Loucy (cell line): ENCODE results near the gene ATP8B3.

ENCODE experiments used
- H2AFZ ChIP-seq: fragments of 200-600 bp; sonication (generic); 2 replicates; pipeline ENCODE4 v1.6.0; 2016; ENCODE audit warnings: antibody characterized with exemption, mild to moderate bottlenecking, low read length, moderate library complexity
- H3F3A ChIP-seq: fragments of 200-600 bp; 2 replicates; pipeline ENCODE4 v1.6.0; 2016; ENCODE audit warnings: antibody characterized with exemption, low read depth, mild to moderate bottlenecking
- H3K27me3 ChIP-seq: fragments of 200-600 bp; sonication (generic); 2 replicates; pipeline ENCODE4 v1.6.1; 2014; ENCODE audit warnings: low read length, mild to moderate bottlenecking; ENCODE audit not compliant: insufficient read depth, poor library complexity, severe bottlenecking
- H3K36me3 ChIP-seq: fragments of 200-600 bp; sonication (generic); 2 replicates; pipeline ENCODE4 v1.6.1; 2016; ENCODE audit warnings: low read length; ENCODE audit not compliant: insufficient read depth
- H3K4me1 ChIP-seq: fragments of 200-600 bp; sonication (generic); 2 replicates; pipeline ENCODE4 v1.5.1; 2014; ENCODE audit warnings: low read length, mild to moderate bottlenecking; ENCODE audit not compliant: insufficient read depth, poor library complexity, severe bottlenecking
- H3K4me2 ChIP-seq: fragments of 200-600 bp; sonication (generic); 2 replicates; pipeline ENCODE4 v1.6.0; 2014; ENCODE audit warnings: antibody characterized with exemption, low read length, low read depth, mild to moderate bottlenecking; ENCODE audit not compliant: poor library complexity, severe bottlenecking
- H3K4me3 ChIP-seq: fragments of 200-600 bp; sonication (generic); 2 replicates; pipeline ENCODE4 v1.5.1; 2014; ENCODE audit warnings: low read length, mild to moderate bottlenecking, mixed read lengths; ENCODE audit not compliant: poor library complexity, severe bottlenecking
- H3K79me2 ChIP-seq: fragments of 200-600 bp; sonication (generic); 2 replicates; pipeline ENCODE4 v1.6.1; 2014; ENCODE audit warnings: low read length; ENCODE audit not compliant: insufficient read depth
- H3K9ac ChIP-seq: fragments of 200-600 bp; sonication (generic); 2 replicates; pipeline ENCODE4 v1.6.0; 2014; ENCODE audit warnings: mild to moderate bottlenecking, low read depth, low read length, moderate library complexity; ENCODE audit not compliant: poor library complexity, severe bottlenecking
- H3K9me2 ChIP-seq: fragments of 200-600 bp; sonication (generic); replicated peaks from 2 replicates; pipeline ENCODE4 v1.6.1; 2016; ENCODE audit warnings: low read depth, low read length, mixed read lengths
- H3K9me3 ChIP-seq: fragments of 200-600 bp; sonication (generic); 2 replicates; pipeline ENCODE4 v1.6.1; 2014; ENCODE audit warnings: mild to moderate bottlenecking, antibody characterized with exemption, low read length, low read depth; ENCODE audit not compliant: insufficient read depth
- H4K20me1 ChIP-seq: fragments of 200-600 bp; sonication (generic); 2 replicates; pipeline ENCODE4 v1.6.0; 2014; ENCODE audit warnings: antibody characterized with exemption, low read length, mild to moderate bottlenecking; ENCODE audit not compliant: insufficient read depth, poor library complexity, severe bottlenecking
- CTCF ChIP-seq: fragments of 200-600 bp; sonication (generic); conservative IDR thresholded peaks from 2 replicates; pipeline ENCODE4 v1.5.1; 2014; ENCODE audit warnings: mild to moderate bottlenecking, antibody characterized with exemption, low read length
- EZH2phosphoT487 ChIP-seq: fragments of 200-600 bp; IDR thresholded peaks from 2 replicates; pipeline ENCODE4 v1.6.1; 2018; ENCODE audit warnings: antibody characterized with exemption, mild to moderate bottlenecking, moderate library complexity, borderline replicate concordance

The ATP8B3 gene

DNA sequence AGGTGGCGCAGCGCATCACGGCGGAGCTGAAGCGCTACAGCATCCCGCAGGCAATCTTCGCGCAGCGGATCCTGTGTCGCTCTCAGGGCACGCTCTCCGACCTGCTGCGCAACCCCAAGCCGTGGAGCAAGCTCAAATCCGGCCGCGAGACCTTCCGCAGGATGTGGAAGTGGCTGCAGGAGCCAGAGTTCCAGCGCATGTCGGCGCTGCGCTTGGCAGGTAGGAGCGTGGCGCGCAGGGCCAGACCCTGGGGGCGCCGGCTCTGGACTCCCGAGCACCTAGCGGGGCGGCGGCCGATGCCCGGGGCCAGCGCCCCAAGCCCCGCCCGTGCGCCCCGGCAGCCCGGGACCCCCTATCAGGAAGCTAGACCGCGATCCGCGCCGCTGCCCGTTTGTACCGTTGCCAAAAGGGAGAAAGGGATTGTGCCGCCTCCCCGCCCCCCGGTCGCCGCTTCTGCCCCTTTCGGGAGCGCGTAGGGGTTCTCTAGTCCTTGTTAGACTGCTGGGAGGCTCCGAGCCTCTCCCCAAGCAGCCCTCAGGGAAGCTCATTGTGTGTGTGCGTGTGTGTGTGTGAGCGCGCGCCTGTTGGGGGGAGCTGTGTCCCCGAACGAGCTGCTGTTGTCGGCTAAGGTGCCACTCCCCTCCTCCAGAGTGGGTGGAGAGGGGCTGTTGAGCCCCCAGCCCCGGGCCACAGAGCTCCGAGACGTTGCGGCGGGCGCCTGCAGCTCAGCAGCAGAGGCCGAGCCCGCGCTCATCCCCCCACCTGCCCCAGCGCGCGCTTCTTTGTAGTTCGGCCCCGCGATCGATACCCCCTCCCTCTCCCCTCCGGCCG, 57.2 kb downstream of the ATP8B3 start:
- Histone ChIP-seq H3K9me2 (no peaks in the 10 kb centered on the region), H3K4me1 (no peaks in the 10 kb centered on the region), H4K20me1 (no peaks in the 10 kb centered on the region), H3F3A (no peaks in the 10 kb centered on the region), H3K9ac (no peak overlapping the region), H3K36me3 (no peaks in the 10 kb centered on the region), H3K4me2 (no peak overlapping the region), H3K79me2 (no peaks in the 10 kb centered on the region), H3K9me3 (no peaks in the 10 kb centered on the region), H3K27me3 (no peaks in the 10 kb centered on the region), H2AFZ (no peak overlapping the region), H3K4me3 (no peak overlapping the region)
- TF ChIP-seq CTCF = no peak
- TF ChIP-seq EZH2phosphoT487 = no peak

GRCh38 chr19:1754018-1754635, 57.9 kb downstream of the ATP8B3 start:
- no peaks in the 10 kb centered on the region for H4K20me1 ChIP-seq
- no peaks in the 10 kb centered on the region for H3K4me1 ChIP-seq
- no peaks in the 10 kb centered on the region for H3K36me3 ChIP-seq
- no peak overlapping the region for H3K4me2 ChIP-seq
- H3K4me3 ChIP-seq = no peak overlapping the region
- H3K9me3 ChIP-seq = no peaks in the 10 kb centered on the region
- H3F3A ChIP-seq = no peaks in the 10 kb centered on the region
- TF ChIP-seq CTCF (no peak), EZH2phosphoT487 (no peak)
- no peak overlapping the region for H3K9ac ChIP-seq
- no peaks in the 10 kb centered on the region for H3K79me2 ChIP-seq
- no peaks in the 10 kb centered on the region for H3K27me3 ChIP-seq
- H3K9me2 ChIP-seq = no peaks in the 10 kb centered on the region
- no peak overlapping the region for H2AFZ ChIP-seq

GRCh38 chr19:1752757-1753728, 59.0 kb downstream of the ATP8B3 start, which contains the start of gene ONECUT3:
TSS of gene ONECUT3 (plus strand) at chr19:1753506. CDS start at chr19:1753663, 157 bp downstream.
- Histone ChIP-seq H3F3A (no peaks in the 10 kb centered on the region), H3K27me3 (no peaks in the 10 kb centered on the region), H3K9me2 (no peaks in the 10 kb centered on the region), H3K9ac (no peak within 1 kb of the TSS), H3K4me2 (no peak within 1 kb of the TSS), H4K20me1 (no peaks in the 10 kb centered on the region), H3K4me3 (no peak within 1 kb of the TSS), H2AFZ (no peak within 1 kb of the TSS), H3K4me1 (no peaks in the 10 kb centered on the region), H3K36me3 (no peaks in the 10 kb centered on the region), H3K9me3 (no peaks in the 10 kb centered on the region), H3K79me2 (no peaks in the 10 kb centered on the region)
- TF ChIP-seq EZH2phosphoT487 (no peak), CTCF (no peak)
